ENCODE data around the gene SNRPA.
"Not testable (repeated sequence)": the region's sequence is repeated elsewhere in the genome, so short reads cannot be mapped to it uniquely, and the experiment has no call there.

Gene SNRPA

GRCh38 chr19:40744554-40745401 is 6.2 kb upstream of the SNRPA start:
- DNase-seq (ENCODE audit: low spot score): no peak

GRCh38 chr19:40745402-40745780 is 5.6 kb upstream of the SNRPA start:
- DNase-seq (ENCODE audit: low spot score): no peak

GRCh38 chr19:40747536-40747935 is 3.5 kb upstream of the SNRPA start:
- DNase-seq (ENCODE audit: low spot score): no peak

GRCh38 chr19:40750058-40750873 is 737 bp upstream of the SNRPA start, which contains the start of gene ACTMAP:
Gene ACTMAP, minus strand, starts transcription at chr19:40750477. Its CDS starts 674 bp downstream, at chr19:40749803.
- DNase-seq (ENCODE audit: low spot score): peak; percentile 100

- DNase-seq (ENCODE audit: low spot score): no peak
Observed at GRCh38 chr19:40752257-40752781, 1.3 kb downstream of the SNRPA start.

GRCh38 chr19:40754611-40755247 is 3.7 kb downstream of the SNRPA start:
- no peak for DNase-seq (ENCODE audit: low spot score)

- DNase-seq (ENCODE audit: low spot score): no peak
Observed at GRCh38 chr19:40755248-40755624, 4.2 kb downstream of the SNRPA start.

GRCh38 chr19:40755791-40756190 is 4.8 kb downstream of the SNRPA start:
- DNase-seq (ENCODE audit: low spot score): no peak

- DNase-seq (ENCODE audit: low spot score): no peak
Observed at GRCh38 chr19:40756502-40757110, 5.6 kb downstream of the SNRPA start.

GRCh38 chr19:40758491-40758890 is 7.5 kb downstream of the SNRPA start:
- DNase-seq (ENCODE audit: low spot score): no peak

GRCh38 chr19:40759352-40759751 is 8.3 kb downstream of the SNRPA start:
- no peak for DNase-seq (ENCODE audit: low spot score)

GRCh38 chr19:40762754-40763470 is 11.9 kb downstream of the SNRPA start:
- DNase-seq (ENCODE audit: low spot score): no peak

GRCh38 chr19:40763526-40763925 is 12.5 kb downstream of the SNRPA start:
- no peak for DNase-seq (ENCODE audit: low spot score)

- DNase-seq (ENCODE audit: low spot score): no peak
Observed at GRCh38 chr19:40763963-40764362, 13.0 kb downstream of the SNRPA start.

GRCh38 chr19:40766385-40766784 is 15.4 kb downstream of the SNRPA start:
- not testable (repeated sequence) for DNase-seq (ENCODE audit: low spot score)

- DNase-seq (ENCODE audit: low spot score): no peak
Observed at GRCh38 chr19:40768869-40769268, 17.9 kb downstream of the SNRPA start.

- peak; percentile 26 for DNase-seq (ENCODE audit: low spot score)
Observed at GRCh38 chr19:40771101-40771862, 20.3 kb downstream of the SNRPA start.

- no peak for DNase-seq (ENCODE audit: low spot score)
Observed at GRCh38 chr19:40774916-40775631, 24.1 kb downstream of the SNRPA start, which contains the start of gene MIA. Gene MIA, plus strand, starts transcription at chr19:40775521. Its CDS starts 22 bp downstream, at chr19:40775543.

GRCh38 chr19:40775632-40776022 is 24.6 kb downstream of the SNRPA start:
- no peak for DNase-seq (ENCODE audit: low spot score)

Data from SK-N-DZ (cell line).